GM23338 (cell line): ENCODE results near the gene ACSL3. TPM values are rescaled to one million over a fixed set of nuclear protein-coding genes. Genes with fewer than 3 reads are reported as not detected.

Source experiments
- ATAC-seq: fragments of 200-7000 bp; cut with Tn5 transposase; 3 replicates; pipeline ENCODE4 v1.9.1; 2020
- DNase-seq: peaks from one replicate; pipeline ENCODE4 v3.0.0-alpha.2; 2015; ENCODE audit warnings: low spot score
- H2AFZ ChIP-seq: fragments of 200-600 bp; sonication (generic); 2 replicates; pipeline ENCODE4 v1.8.0; 2016; ENCODE audit warnings: antibody characterized with exemption, mild to moderate bottlenecking, moderate library complexity
- H3F3A ChIP-seq: fragments of 200-600 bp; sonication (generic); replicated peaks from 2 replicates; pipeline ENCODE4 v1.8.0; 2017; ENCODE audit warnings: antibody characterized with exemption, mixed run types, low read depth
- H3K27ac ChIP-seq: fragments of 200-600 bp; sonication (generic); 2 replicates; pipeline ENCODE4 v1.6.1; 2016; ENCODE audit warnings: low read depth
- H3K27me3 ChIP-seq: fragments of 200-600 bp; sonication (generic); 2 replicates; pipeline ENCODE4 v1.8.0; 2016; ENCODE audit warnings: mild to moderate bottlenecking, mixed run types, moderate library complexity; ENCODE audit not compliant: insufficient read depth
- H3K36me3 ChIP-seq: fragments of 200-600 bp; sonication (generic); 2 replicates; pipeline ENCODE4 v1.8.0; 2016; ENCODE audit warnings: mild to moderate bottlenecking; ENCODE audit not compliant: insufficient read depth
- H3K4me1 ChIP-seq: fragments of 200-600 bp; sonication (generic); 2 replicates; pipeline ENCODE4 v1.8.0; 2016; ENCODE audit warnings: mild to moderate bottlenecking, moderate library complexity; ENCODE audit not compliant: insufficient read depth
- H3K4me2 ChIP-seq: fragments of 200-600 bp; sonication (generic); 2 replicates; pipeline ENCODE4 v1.7.1; 2017; ENCODE audit warnings: mixed run types
- H3K4me3 ChIP-seq: fragments of 200-600 bp; sonication (generic); 2 replicates; pipeline ENCODE4 v1.6.1; 2016; ENCODE audit warnings: mixed run types
- H3K79me2 ChIP-seq: fragments of 200-600 bp; sonication (generic); replicated peaks from 2 replicates; pipeline ENCODE4 v1.8.0; 2017; ENCODE audit warnings: mild to moderate bottlenecking; ENCODE audit not compliant: insufficient read depth
- H3K9me2 ChIP-seq: fragments of 200-600 bp; sonication (generic); 2 replicates; pipeline ENCODE4 v1.8.0; 2017; ENCODE audit not compliant: insufficient read depth
- H4K20me1 ChIP-seq: fragments of 200-600 bp; sonication (generic); replicated peaks from 2 replicates; pipeline ENCODE4 v1.8.0; 2017; ENCODE audit warnings: mild to moderate bottlenecking; ENCODE audit not compliant: insufficient read depth
- H3K27ac Mint-ChIP-seq: 2 replicates; pipeline ENCODE4 v1.8.0; 2020; ENCODE audit warnings: inconsistent platforms, mild to moderate bottlenecking, moderate library complexity, mixed read lengths
- H3K27me3 Mint-ChIP-seq: 3 replicates; pipeline ENCODE4 v1.8.0; 2022; ENCODE audit warnings: low read depth, mild to moderate bottlenecking, moderate library complexity, mixed read lengths, inconsistent platforms; ENCODE audit not compliant: insufficient read depth, poor library complexity
- H3K36me3 Mint-ChIP-seq: 3 replicates; pipeline ENCODE4 v1.8.0; 2021; ENCODE audit warnings: low read depth, mild to moderate bottlenecking, inconsistent platforms, moderate library complexity, mixed read lengths
- H3K4me1 Mint-ChIP-seq: 3 replicates; pipeline ENCODE4 v1.8.0; 2020; ENCODE audit warnings: mild to moderate bottlenecking, inconsistent platforms, mixed read lengths
- H3K4me3 Mint-ChIP-seq: 3 replicates; pipeline ENCODE4 v1.8.0; 2021; ENCODE audit warnings: moderate library complexity, mild to moderate bottlenecking, inconsistent platforms, mixed read lengths
- H3K9me3 Mint-ChIP-seq: 3 replicates; pipeline ENCODE4 v1.8.0; 2020; ENCODE audit warnings: moderate library complexity, mild to moderate bottlenecking, inconsistent platforms, mixed read lengths
- CREB1 ChIP-seq: fragments of 250-450 bp; sonication (Bioruptor Pico); IDR thresholded peaks from 2 replicates; pipeline ENCODE4 v1.5.0; 2020; ENCODE audit warnings: low read depth, mild to moderate bottlenecking, moderate library complexity
- CTCF ChIP-seq, 2 experiments: fragments of 200-600 bp in 1 of 2; sonication (generic) in 1 of 2; conservative IDR thresholded peaks; 2 replicates each; pipeline versions ENCODE4 v1.5.1 to v1.6.1; 2016 to 2017; ENCODE audit warnings: antibody characterized with exemption in 2 of 2, low read depth in 2 of 2, mild to moderate bottlenecking in 2 of 2, moderate library complexity in 1 of 2
- ETS1 ChIP-seq: IDR thresholded peaks from 2 replicates; pipeline ENCODE4 v1.6.1; 2016; ENCODE audit warnings: antibody characterized with exemption
- EZH2 ChIP-seq: fragments of 200-600 bp; sonication (generic); IDR thresholded peaks from one replicate; pipeline ENCODE4 v1.8.0; 2017; ENCODE audit warnings: antibody characterized with exemption, mild to moderate bottlenecking, low read depth; ENCODE audit not compliant: unreplicated experiment
- EZH2phosphoT487 ChIP-seq: fragments of 200-600 bp; sonication (generic); IDR thresholded peaks from one replicate; pipeline ENCODE4 v1.8.1; 2018; ENCODE audit warnings: antibody characterized with exemption; ENCODE audit not compliant: unreplicated experiment
- JUNB ChIP-seq: IDR thresholded peaks from one replicate; pipeline ENCODE4 v1.6.1; 2016; ENCODE audit warnings: antibody characterized with exemption; ENCODE audit not compliant: unreplicated experiment
- NANOG ChIP-seq: IDR thresholded peaks from 2 replicates; pipeline ENCODE4 v1.6.1; 2016; ENCODE audit warnings: antibody characterized with exemption, borderline replicate concordance
- POLR2AphosphoS5 ChIP-seq: IDR thresholded peaks from 2 replicates; pipeline ENCODE4 v1.6.1; 2016; ENCODE audit warnings: antibody characterized with exemption, low read depth
- STAT1 ChIP-seq: IDR thresholded peaks from one replicate; pipeline ENCODE4 v1.6.1; 2016; ENCODE audit warnings: antibody characterized with exemption; ENCODE audit not compliant: unreplicated experiment
- ZNF114 ChIP-seq: fragments of 250-450 bp; sonication (Bioruptor Pico); IDR thresholded peaks from 2 replicates; pipeline ENCODE4 v1.5.0; 2020; ENCODE audit warnings: mild to moderate bottlenecking, moderate library complexity
- ZNF331 ChIP-seq: fragments of 250-450 bp; sonication (Bioruptor Pico); IDR thresholded peaks from 2 replicates; pipeline ENCODE4 v1.5.0; 2020; ENCODE audit warnings: low read depth, mild to moderate bottlenecking, moderate library complexity
- ZNF462 ChIP-seq: fragments of 250-450 bp; sonication (Bioruptor Pico); IDR thresholded peaks from 2 replicates; pipeline ENCODE4 v1.5.0; 2020; ENCODE audit warnings: mild to moderate bottlenecking, moderate library complexity
- polyA plus RNA-seq: library from polyadenylated mRNA; unstranded; fragments of >200 nt; fragmentation: Nextera tagmentation; extraction: Ambion mirVana; gene quantifications from 2 replicates; pipeline ENCODE4 v1.2.1, GENCODE V29; 2016
- total RNA-seq: library from RNA; depleted of rRNA; stranded (reverse); fragments of >200 nt; shearing (Covaris generic); gene quantifications from 2 replicates; pipeline ENCODE4 v1.2.3, GENCODE V29; 2014

The ACSL3 gene
- total and polyA plus RNA-seq, 2 experiments from 2014 or later, result 55.3 to 130 TPM

GRCh38 chr2:222912117-222912516 is 51.3 kb downstream of the ACSL3 start:
- peaks cover 36% of the 10 kb centered on the region for H3K4me1 ChIP-seq
- H4K20me1 ChIP-seq, result no peaks in the 10 kb centered on the region; the same call in 1 of the 2 replicates
- H3K36me3 ChIP-seq, result no peaks in the 10 kb centered on the region; the same call in 1 of the 2 replicates
- peaks cover 90% of the 10 kb centered on the region for H3K79me2 ChIP-seq
- H3F3A ChIP-seq, result no peaks in the 10 kb centered on the region
- no peak overlapping the region for H3K4me2 ChIP-seq
- H3K4me3 ChIP-seq, result no peak overlapping the region
- H3K4me3 Mint-ChIP-seq, result no peak overlapping the region
- H3K27ac Mint-ChIP-seq, result peak overlapping the region; percentile 85
- H3K27me3 ChIP-seq, result no peaks in the 10 kb centered on the region
- ATAC-seq (peak; percentile 31), DNase-seq (no peak)
- no peaks in the 10 kb centered on the region for H3K9me3 Mint-ChIP-seq
- no peak overlapping the region for H2AFZ ChIP-seq
- H3K27me3 Mint-ChIP-seq, result peaks cover 1% of the 10 kb centered on the region
- peak overlapping the region; percentile 10; the same call in 1 of the 2 replicates for H3K27ac ChIP-seq
- H3K9me2 ChIP-seq, result no peaks in the 10 kb centered on the region
- peaks cover 63% of the 10 kb centered on the region for H3K4me1 Mint-ChIP-seq
- peaks cover 33% of the 10 kb centered on the region for H3K36me3 Mint-ChIP-seq
- TF ChIP-seq EZH2phosphoT487 (no peak), NANOG (no peak), CREB1 (CRISPR knock-in tag) (no peak), CTCF (conservative IDR thresholded peaks at IDR 0.05; ENCODE audit: low read depth in 2 of 2) (no peak), JUNB (no peak), ETS1 (no peak), ZNF462 (CRISPR knock-in tag) (no peak), ZNF114 (no peak), ZNF331 (CRISPR knock-in tag) (no peak), STAT1 (no peak), POLR2AphosphoS5 (no peak), EZH2 (no peak)
